NCI-H1930 (cell line): ENCODE results near the gene RUFY2.
"Not testable (repeated sequence)": the region's sequence is repeated elsewhere in the genome, so short reads cannot be mapped to it uniquely, and the experiment has no call there.

Source experiments
- DNase-seq, 2 experiments: peaks; one replicate each; lab custom pipeline; 2025; lab: John Stamatoyannopoulos, UW

RUFY2 gene, protein sequence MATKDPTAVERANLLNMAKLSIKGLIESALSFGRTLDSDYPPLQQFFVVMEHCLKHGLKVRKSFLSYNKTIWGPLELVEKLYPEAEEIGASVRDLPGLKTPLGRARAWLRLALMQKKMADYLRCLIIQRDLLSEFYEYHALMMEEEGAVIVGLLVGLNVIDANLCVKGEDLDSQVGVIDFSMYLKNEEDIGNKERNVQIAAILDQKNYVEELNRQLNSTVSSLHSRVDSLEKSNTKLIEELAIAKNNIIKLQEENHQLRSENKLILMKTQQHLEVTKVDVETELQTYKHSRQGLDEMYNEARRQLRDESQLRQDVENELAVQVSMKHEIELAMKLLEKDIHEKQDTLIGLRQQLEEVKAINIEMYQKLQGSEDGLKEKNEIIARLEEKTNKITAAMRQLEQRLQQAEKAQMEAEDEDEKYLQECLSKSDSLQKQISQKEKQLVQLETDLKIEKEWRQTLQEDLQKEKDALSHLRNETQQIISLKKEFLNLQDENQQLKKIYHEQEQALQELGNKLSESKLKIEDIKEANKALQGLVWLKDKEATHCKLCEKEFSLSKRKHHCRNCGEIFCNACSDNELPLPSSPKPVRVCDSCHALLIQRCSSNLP

GRCh38 chr10:68406815-68407548, at the start of gene RUFY2:
RUFY2 (minus strand) TSS chr10:68407277; CDS start chr10:68407189, 88 bp downstream.
- peak; percentile 43 to 57 for DNase-seq

- not testable (repeated sequence) for DNase-seq
Measured at GRCh38 chr10:68449698-68450097, 42.6 kb upstream of the RUFY2 start.

GRCh38 chr10:68446179-68446578, 39.1 kb upstream of the RUFY2 start:
- no peak for DNase-seq

DNA sequence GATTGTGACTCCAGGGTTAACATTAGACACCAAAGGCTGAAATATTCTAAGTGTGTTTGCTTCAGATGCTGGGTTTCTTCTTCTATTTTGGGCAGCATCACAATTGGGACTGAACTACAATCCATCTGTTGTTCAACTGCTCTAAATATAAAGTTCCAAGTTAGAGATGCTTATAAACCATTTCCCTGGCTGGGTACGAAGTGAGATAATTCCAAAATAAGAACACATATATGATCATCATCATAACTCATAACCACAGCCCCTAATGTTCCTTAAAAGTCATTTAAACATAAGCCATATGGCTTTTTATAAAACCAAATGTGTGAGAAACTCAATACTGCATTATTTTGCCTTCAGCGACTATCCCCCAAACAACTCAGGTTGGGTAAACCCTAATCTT, 35.9 kb upstream of the RUFY2 start:
- no peak for DNase-seq

GRCh38 chr10:68440898-68441297, 33.8 kb upstream of the RUFY2 start:
- DNase-seq = no peak

- no peak for DNase-seq
Measured at GRCh38 chr10:68435803-68436202, 28.7 kb upstream of the RUFY2 start.

DNA sequence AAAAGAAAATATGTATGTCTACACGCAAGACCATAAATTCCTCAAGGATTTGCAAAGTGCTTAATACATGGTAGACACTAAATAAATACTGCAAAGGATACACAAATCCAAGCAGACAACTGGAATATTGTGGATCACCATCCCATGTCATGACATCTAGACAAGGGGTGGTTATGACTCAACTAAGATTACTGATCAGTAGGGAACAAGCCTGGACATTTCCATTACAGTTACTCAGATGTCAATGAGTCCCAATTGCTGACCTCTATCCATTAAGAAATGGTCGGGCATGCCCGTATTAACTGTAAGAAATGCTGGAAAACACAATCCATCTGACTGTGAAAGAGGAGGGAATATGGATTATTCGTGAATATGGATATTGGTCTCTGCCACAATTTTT, 27.6 kb upstream of the RUFY2 start:
- no peak for DNase-seq

DNA sequence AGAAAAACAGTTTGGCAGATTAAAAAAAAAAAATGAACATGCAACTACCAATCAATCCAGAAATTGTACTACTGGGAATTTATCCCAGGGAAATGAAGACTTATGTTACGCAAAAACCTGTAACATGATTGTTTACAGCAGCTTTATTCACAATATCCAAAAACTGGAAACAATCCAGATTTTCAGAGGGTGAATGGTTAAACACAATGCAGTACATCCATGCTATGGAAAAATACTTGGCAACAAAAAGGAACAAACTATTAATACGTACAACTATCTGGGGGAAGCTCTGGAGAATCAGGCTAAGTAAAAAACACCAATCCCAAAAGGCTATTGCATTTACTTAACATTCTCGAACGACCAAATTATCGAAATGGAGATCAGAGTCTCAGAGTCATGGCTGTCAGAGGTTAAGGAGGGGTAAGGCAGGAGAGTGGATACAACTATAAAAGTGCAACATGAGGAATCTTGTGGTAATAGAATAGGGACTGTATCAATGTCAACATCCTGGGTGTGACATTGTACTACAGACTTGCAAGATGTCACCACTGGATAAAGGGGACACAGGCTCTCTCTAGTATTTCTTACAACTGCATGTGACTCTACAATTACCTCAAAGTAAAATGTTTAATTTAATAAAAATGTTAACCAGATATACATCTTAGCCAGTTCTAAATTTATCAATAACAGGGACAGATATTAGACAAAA, 21.5 kb upstream of the RUFY2 start:
- DNase-seq = no peak

DNA sequence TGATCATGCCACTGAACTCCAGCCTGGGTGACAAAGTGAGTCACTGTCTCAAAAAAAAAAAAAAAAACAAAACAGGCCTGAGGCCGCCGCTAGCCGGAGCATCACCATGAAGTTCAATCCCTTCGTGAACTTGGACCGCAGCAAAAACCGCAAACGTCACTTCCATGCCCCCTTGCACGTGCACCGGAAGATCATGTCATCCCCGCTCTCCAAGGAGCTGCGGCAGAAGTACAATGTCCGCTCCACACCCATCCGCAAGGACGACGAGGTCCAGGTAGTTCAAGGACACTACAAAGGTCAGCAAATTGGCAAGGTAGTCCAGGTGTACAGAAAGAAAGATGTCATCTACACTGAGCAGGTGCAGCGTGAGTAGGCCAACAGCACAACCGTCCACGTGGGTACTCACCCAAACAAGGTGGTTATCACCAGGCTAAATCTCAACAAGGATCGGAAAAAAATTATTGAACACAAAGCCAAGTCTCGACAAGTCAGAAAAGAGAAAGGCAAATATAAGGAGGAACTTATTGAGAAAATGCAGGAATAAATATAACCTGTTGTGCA, 17.5 kb upstream of the RUFY2 start:
- no peak for DNase-seq

GRCh38 chr10:68423522-68423921, 16.4 kb upstream of the RUFY2 start:
- DNase-seq = no peak

- DNase-seq = no peak
Measured at GRCh38 chr10:68419376-68419775, 12.3 kb upstream of the RUFY2 start.

DNA sequence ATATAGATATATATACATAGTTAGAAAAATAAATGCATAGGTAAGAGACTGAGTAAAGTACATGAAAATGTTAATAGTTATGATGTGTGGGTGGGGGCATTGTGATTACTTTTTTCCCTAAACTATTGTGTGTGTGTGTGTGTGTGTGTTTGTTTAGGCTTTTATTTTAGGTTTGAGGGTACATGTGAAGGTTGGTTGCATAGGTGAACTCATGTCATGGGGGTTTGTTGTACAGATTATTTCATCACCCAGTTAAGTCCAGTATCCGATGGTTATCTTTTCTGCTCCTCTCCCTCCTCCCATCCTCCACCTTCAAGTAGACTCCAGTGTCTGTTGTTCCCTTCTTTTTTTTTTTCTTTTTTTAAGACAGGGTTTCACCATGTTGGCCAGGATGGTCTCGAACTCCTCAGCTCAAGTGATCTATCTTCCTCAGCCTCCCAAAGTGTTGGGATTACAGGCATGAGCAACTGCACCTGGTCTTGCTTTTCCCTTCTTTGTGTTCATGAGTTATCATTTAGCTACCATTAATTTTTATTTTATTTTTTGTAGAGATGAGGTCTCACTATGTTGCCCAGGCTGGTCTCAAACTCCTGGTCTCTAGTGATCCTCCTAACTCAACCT, 1.9 kb upstream of the RUFY2 start:
- no peak for DNase-seq

GRCh38 chr10:68406111-68406814, 814 bp downstream of the RUFY2 start:
- DNase-seq = peak in 1 of 2 experiments; percentile 4

DNA sequence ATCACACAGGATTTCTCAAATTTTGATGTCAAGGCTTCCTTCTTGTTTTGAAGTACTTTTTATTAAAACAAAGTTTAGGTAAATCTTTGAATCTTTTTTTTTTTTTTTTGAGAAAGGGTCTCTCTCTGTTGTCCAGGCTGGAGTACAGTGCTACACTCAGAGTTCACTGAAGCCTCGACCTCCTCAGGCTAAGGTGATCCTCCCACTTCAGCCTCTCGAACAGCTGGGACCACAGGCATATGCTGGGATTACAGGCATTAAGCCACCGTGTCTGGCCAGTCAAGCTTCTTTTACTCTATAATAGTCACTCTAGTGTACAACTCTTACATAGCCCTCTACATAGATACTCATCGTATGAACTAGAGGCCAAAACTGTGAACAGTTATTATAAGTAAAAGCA, 3.4 kb downstream of the RUFY2 start:
- DNase-seq = no peak

DNA sequence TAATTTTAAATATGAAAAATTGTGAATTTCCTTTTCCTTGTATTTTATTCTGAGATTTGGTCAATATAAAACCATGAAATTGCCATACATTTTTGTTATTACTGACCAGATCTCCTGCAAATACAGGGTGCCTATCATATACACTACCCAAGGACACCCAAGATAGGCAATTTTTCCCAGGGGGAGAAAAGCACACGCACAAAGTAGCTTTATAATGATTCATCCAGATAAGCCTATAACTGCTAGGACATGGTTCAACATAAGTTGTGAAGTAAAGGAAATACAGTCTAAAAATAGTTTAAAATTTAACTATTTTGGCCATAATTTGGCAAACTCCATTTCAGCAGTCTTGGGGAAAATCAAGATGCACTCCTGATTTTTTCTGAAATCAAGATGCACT, 4.8 kb downstream of the RUFY2 start:
- DNase-seq = no peak

DNA sequence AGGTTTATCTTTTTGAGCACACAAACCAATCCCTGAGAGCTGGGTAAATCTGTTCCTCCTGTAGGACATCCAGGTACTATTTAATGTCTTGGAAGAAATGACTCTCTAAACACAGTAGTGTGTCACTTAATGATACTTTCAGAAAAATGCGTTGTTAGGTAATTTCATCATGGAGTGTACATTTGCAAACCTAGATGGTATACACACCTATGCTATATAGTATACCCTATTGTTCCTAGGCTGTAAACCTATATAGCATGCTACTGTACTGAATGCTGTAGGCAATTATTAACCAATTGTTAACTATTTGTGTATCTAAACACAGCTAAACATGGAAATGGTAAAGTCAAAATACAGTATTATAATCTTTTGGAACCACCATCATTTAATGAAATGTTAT, 10.1 kb downstream of the RUFY2 start:
- no peak for DNase-seq

DNA sequence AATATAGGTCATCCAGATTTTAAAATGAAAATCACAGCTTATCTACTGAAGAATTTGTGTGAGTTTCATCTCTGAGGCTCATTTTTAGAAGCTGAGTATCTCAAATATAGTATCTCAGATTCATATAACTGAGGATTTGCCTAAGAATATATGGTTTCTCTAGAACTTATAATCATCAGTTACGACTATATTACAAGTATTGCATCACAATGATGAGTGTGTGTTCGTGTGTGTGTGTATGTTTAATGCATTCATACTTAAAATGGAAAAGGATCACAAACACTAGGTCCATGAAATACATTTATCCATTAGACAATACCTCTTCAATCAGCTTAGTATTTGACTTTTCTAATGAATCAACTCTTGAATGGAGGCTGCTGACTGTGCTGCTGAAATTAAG, 21.3 kb downstream of the RUFY2 start:
- DNase-seq = no peak

GRCh38 chr10:68371604-68372003, 35.5 kb downstream of the RUFY2 start:
- DNase-seq = no peak

DNA sequence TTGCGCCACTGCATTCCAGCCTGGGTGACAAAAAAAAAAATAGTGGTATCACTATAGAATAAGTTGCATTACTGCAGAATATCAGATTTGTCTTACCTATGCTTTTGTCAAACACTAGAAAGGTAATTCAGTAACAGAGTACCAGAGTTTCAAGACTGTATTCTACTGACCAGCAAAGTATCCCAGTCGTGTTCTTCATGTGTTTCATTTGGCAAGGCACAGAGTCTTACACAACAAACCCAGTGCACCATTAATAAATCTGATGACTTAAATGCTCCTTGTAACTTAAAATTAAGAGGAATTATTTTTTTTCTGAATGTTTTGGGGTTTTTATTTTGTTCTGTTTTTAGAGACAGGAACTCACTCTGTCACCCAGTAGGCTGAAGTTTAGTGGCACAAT, 40.0 kb downstream of the RUFY2 start:
- no peak for DNase-seq

DNA sequence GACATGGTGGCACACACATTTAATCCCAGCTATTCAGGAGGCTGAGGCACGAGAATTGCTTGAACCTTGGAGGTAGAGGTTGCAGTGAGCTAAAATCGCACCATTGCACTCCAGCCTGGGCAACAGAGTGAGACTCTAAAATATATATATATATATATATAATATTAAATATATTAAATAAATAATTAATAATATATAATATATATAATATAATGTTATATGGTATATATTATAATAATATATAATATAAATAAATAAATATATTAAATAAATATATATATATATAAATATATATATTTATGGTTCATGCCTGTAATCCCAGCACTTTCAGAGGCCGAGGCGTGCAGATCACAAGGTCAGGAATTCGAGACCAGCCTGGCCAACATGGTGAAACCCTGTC, 40.5 kb downstream of the RUFY2 start:
- no peak for DNase-seq

DNA sequence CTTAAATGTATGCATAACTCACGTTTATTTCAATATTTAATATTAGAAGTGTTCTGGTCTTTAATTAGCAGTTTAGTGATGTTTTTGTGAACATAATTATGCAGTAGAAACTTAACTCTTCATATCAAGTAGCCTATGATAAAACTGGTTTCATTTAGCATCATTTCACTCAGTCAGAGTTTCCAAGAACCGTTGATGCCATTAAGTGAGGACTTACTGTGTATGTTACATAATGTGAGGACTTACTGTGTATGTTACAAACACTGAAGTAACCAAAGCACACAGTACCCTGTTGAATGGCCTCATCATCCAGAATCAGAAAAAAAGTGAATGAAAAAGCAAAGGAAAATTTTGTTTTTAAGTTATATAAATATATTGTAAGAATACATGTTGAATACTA, 41.5 kb downstream of the RUFY2 start:
- no peak for DNase-seq
